IMR-90 (cell line): ENCODE data around the gene SLC4A1AP.

Experiments used
- BHLHE40 ChIP-seq: fragments of 150-350 bp; IDR thresholded peaks from 2 replicates; pipeline ENCODE4 v1.6.1; 2016; ENCODE audit warnings: mild to moderate bottlenecking, low read depth, low read length
- CEBPB ChIP-seq: IDR thresholded peaks from 2 replicates; pipeline ENCODE4 v1.6.1; 2012; ENCODE audit warnings: low read depth, low read length, improper control_type of control experiment
- CTCF ChIP-seq: conservative IDR thresholded peaks from 2 replicates; pipeline ENCODE4 v1.5.1; 2012; ENCODE audit warnings: mild to moderate bottlenecking, low read depth, low read length, improper control_type of control experiment
- FOS ChIP-seq: fragments of 150-350 bp; IDR thresholded peaks from 2 replicates; pipeline ENCODE4 v1.6.1; 2016; ENCODE audit warnings: low read depth, low read length
- MAFK ChIP-seq: IDR thresholded peaks from 2 replicates; pipeline ENCODE4 v1.6.1; 2012; ENCODE audit warnings: low read depth, low read length, improper control_type of control experiment
- MAZ ChIP-seq: IDR thresholded peaks from 2 replicates; pipeline ENCODE4 v1.6.1; 2012; ENCODE audit warnings: low read depth, mild to moderate bottlenecking, low read length, improper control_type of control experiment, moderate library complexity, borderline replicate concordance
- MXI1 ChIP-seq: IDR thresholded peaks from 2 replicates; pipeline ENCODE4 v1.6.1; 2012; ENCODE audit warnings: low read depth, mild to moderate bottlenecking, low read length, moderate library complexity, borderline replicate concordance
- POLR2A ChIP-seq: IDR thresholded peaks from 2 replicates; pipeline ENCODE4 v1.6.1; 2012; ENCODE audit warnings: mild to moderate bottlenecking, low read depth, low read length
- RAD21 ChIP-seq: IDR thresholded peaks from 2 replicates; pipeline ENCODE4 v1.6.1; 2012; ENCODE audit warnings: low read length, improper control_type of control experiment
- RCOR1 ChIP-seq: IDR thresholded peaks from 2 replicates; pipeline ENCODE4 v1.6.1; 2012; ENCODE audit warnings: mild to moderate bottlenecking, low read length, improper control_type of control experiment; ENCODE audit not compliant: insufficient replicate concordance
- RFX5 ChIP-seq: IDR thresholded peaks from 2 replicates; pipeline ENCODE4 v1.8.0; 2012; ENCODE audit warnings: low read depth, mild to moderate bottlenecking, low read length, moderate library complexity
- SMC3 ChIP-seq: fragments of 150-350 bp; IDR thresholded peaks from 2 replicates; pipeline ENCODE4 v1.6.1; 2016; ENCODE audit warnings: low read depth, mild to moderate bottlenecking, antibody characterized with exemption, low read length, moderate library complexity
- TF ChIP-seq, protein P1 (sequence below): fragments of 150-350 bp; IDR thresholded peaks from 2 replicates; pipeline ENCODE4 v1.6.1; 2016; ENCODE audit warnings: low read depth, mild to moderate bottlenecking, low read length, moderate library complexity, borderline replicate concordance

DNA sequence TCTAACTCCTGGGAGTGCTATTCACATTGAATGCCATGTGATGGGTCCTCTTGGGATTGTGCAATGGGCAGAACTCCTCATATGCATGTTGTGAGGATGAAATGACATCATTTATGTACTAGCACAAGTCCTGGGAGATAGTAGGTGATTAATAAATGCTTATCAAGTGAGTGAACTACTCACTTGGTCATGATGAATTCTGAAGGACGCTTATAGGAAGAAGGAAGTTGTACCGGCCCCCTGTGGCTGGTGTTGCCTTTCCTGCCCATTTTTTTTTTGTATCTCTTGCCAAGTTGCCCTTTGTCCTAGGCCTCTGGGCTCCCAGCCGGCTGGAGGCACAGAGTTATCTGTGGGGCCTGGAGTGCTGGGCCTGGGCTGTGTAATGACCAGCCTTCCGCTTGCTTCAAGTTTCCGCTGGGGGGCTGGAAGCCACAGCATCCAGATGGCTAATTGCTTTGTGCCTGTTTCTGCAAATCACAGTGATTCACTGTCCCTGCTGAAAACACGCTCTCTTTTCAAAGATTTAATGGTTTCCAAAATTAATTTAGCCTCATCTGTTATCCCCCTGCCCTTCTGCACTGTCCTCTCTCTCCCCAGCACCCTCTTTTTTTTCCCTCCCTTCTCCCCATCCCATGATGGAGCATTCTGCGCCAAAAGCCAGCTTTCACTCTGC is 74.1 kb downstream of the SLC4A1AP start:
- no peak for TF ChIP-seq CTCF
- no peak for TF ChIP-seq RCOR1
- no peak for TF ChIP-seq MXI1
- no peak for TF ChIP-seq RFX5
- TF ChIP-seq MAZ, result no peak
- TF ChIP-seq FOS, result no peak
- TF ChIP-seq RAD21, result no peak
- no peak for TF ChIP-seq POLR2A
- peak; percentile 98 for TF ChIP-seq CEBPB
- no peak for TF ChIP-seq SMC3
- TF ChIP-seq MAFK, result no peak
- TF ChIP-seq, protein P1, sequence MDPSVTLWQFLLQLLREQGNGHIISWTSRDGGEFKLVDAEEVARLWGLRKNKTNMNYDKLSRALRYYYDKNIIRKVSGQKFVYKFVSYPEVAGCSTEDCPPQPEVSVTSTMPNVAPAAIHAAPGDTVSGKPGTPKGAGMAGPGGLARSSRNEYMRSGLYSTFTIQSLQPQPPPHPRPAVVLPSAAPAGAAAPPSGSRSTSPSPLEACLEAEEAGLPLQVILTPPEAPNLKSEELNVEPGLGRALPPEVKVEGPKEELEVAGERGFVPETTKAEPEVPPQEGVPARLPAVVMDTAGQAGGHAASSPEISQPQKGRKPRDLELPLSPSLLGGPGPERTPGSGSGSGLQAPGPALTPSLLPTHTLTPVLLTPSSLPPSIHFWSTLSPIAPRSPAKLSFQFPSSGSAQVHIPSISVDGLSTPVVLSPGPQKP, result no peak
- no peak for TF ChIP-seq BHLHE40
